GM06990 (cell line): Measurements from ENCODE around the gene HDLBP.

ENCODE experiments used
- DNase-seq: peaks from one replicate; pipeline ENCODE4 v3.0.0-alpha.2; 2011; ENCODE audit not compliant: insufficient read length; ENCODE audit errors: extremely low read depth
- H3K27me3 ChIP-seq: replicated peaks from 2 replicates; pipeline ENCODE4 v1.6.0; 2011; ENCODE audit warnings: low read length; ENCODE audit not compliant: control insufficient read depth, insufficient read depth
- H3K36me3 ChIP-seq: 2 replicates; pipeline ENCODE4 v1.5.1; 2011; ENCODE audit warnings: low read length; ENCODE audit not compliant: control insufficient read depth, insufficient read depth
- H3K4me3 ChIP-seq: replicated peaks from 2 replicates; pipeline ENCODE4 v1.5.1; 2011; ENCODE audit warnings: low read depth, mild to moderate bottlenecking, control low read depth, low read length
- CTCF ChIP-seq: IDR thresholded peaks from 2 replicates; pipeline ENCODE4 v1.5.1; 2011; ENCODE audit warnings: low read length, control low read depth, mild to moderate bottlenecking, inconsistent platforms; ENCODE audit not compliant: insufficient read depth, poor library complexity, severe bottlenecking

HDLBP gene

DNA sequence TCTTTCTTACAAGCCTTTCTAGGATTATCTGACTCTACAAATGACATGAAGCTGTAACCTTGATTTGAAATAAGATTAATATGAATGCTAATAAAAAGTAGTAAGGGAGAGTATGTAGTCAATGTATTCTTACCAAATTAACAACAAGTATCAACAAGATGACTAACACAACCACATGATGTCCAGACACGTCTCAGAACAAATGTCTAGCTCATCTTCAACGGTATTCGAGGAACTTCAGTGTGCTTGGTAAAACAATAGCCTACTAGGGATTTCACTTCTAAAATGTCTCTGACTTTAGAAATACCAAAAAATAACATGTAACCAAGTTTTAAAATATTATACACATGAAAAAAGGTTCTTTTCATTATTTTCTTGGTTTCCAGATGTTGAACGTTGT is 3.4 kb downstream of the HDLBP start:
- DNase-seq = no peak
- Histone ChIP-seq H3K4me3 (no peak overlapping the region), H3K27me3 (no peaks in the 10 kb centered on the region), H3K36me3 (peaks cover 3% of the 10 kb centered on the region; the same call in 1 of the 2 replicates)
- TF ChIP-seq CTCF = no peak

- Histone ChIP-seq H3K36me3 (peaks cover 3% of the 10 kb centered on the region; the same call in 1 of the 2 replicates), H3K4me3 (peak overlapping the region; percentile 22), H3K27me3 (no peaks in the 10 kb centered on the region)
- TF ChIP-seq CTCF = peak; percentile 35
- DNase-seq = peak; percentile 47
Measured at GRCh38 chr2:241310917-241311566, 4.4 kb downstream of the HDLBP start.

DNA sequence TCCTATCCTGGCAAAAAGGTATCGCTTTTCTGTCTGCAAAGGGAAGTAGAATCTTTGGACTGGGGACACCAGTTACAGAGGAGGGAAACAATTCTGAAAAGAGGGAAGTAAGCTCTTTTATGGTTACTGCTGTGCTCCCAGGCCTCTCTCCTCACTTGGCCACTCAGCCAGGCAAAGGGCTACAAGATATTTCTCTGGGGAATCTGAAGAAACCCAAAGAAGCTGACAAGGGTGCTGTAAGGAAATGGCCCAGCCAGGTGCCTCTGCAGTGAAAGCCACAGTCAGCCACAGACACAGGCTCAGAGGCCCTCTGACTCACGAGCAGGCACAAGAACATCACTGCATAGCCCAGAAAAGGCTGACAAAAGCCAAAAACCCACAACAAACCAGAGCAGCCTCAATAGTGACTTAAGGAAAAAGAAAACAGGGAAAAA is 5.8 kb downstream of the HDLBP start:
- no peaks in the 10 kb centered on the region for H3K27me3 ChIP-seq
- DNase-seq = peak; percentile 54
- peaks cover 3% of the 10 kb centered on the region; the same call in 1 of the 2 replicates for H3K36me3 ChIP-seq
- peak overlapping the region; percentile 16; the same call in 1 of the 2 replicates for H3K4me3 ChIP-seq
- no peak for TF ChIP-seq CTCF

GRCh38 chr2:241308832-241309500 is 6.5 kb downstream of the HDLBP start:
- no peak for DNase-seq
- Histone ChIP-seq H3K36me3 (peaks cover 3% of the 10 kb centered on the region; the same call in 1 of the 2 replicates), H3K4me3 (no peak overlapping the region; the same call in 1 of the 2 replicates), H3K27me3 (no peaks in the 10 kb centered on the region)
- no peak for TF ChIP-seq CTCF

DNA sequence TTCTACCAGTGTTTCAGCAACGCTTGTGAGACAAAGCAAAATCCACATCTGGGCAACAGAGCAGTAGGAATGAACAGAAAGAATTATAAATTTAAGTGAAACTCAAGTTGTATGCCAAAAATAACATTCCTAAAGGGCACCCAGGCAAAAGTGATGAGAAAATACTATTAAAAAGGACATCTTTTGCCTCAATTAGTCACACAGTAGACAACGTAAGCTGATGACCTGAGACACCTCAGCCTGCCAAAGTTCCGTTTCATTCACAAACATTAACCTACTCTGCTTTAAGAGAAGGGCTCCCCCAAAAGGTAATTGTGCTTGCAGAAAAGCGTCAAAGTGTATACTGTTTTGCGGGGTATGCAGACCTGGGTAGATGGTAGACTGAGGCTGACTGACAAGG is 7.2 kb downstream of the HDLBP start:
- no peak for TF ChIP-seq CTCF
- no peak for DNase-seq
- H3K27me3 ChIP-seq = no peaks in the 10 kb centered on the region
- H3K36me3 ChIP-seq = peaks cover 3% of the 10 kb centered on the region; the same call in 1 of the 2 replicates
- H3K4me3 ChIP-seq = no peak overlapping the region
